Activated T-helper 1 cell treated with anti-CD3 and anti-CD28 coated beads, Interleukin-12 subunit alpha, Interleukin-12 subunit beta, Interleukin-2, Interleukin-4 antibody, amounts not matched to agents 30 ng/mL and 10 ng/mL and 1 ng/mL, durations not matched to agents 14 hours and 24 hours and 36 hours (primary cell): ENCODE data around the gene DSCAML1. TPM values are rescaled to one million over a fixed set of nuclear protein-coding genes. Genes with fewer than 3 reads are reported as not detected.

Experiments
- DNase-seq: peaks from one replicate; pipeline ENCODE4 v3.0.0; 2021; ENCODE audit warnings: low spot score
- H3K27ac Mint-ChIP-seq: one replicate; pipeline ENCODE4 v1.8.0; 2021; ENCODE audit warnings: mild to moderate bottlenecking, mixed read lengths
- H3K27me3 Mint-ChIP-seq: one replicate; pipeline ENCODE4 v1.8.0; 2022; ENCODE audit warnings: mild to moderate bottlenecking, moderate library complexity, mixed read lengths; ENCODE audit not compliant: insufficient read depth
- H3K36me3 Mint-ChIP-seq: one replicate; pipeline ENCODE4 v1.8.0; 2021; ENCODE audit warnings: low read depth, mixed read lengths
- H3K4me1 Mint-ChIP-seq: one replicate; pipeline ENCODE4 v1.8.0; 2021; ENCODE audit warnings: low read depth, mixed read lengths
- H3K4me3 Mint-ChIP-seq: one replicate; pipeline ENCODE4 v1.8.0; 2021; ENCODE audit warnings: mild to moderate bottlenecking, moderate library complexity, mixed read lengths
- H3K9me3 Mint-ChIP-seq: one replicate; pipeline ENCODE4 v1.8.0; 2021; ENCODE audit warnings: mixed read lengths
- intact Hi-C: fragments of 100-400 bp; cut with micrococcal nuclease; formaldehyde crosslinking; loops from one replicate; pipeline ENCODE4 v1.15.1; 2024
- total RNA-seq: library from RNA; stranded (reverse); gene quantifications from 2 replicates; pipeline ENCODE4 v1.2.3, GENCODE V29; 2022

DSCAML1 gene
- total RNA-seq, 1 donor from 2014 or later: not detected

GRCh38 chr11:117792241-117792640 lies 4.8 kb downstream of the DSCAML1 start:
- Mint-ChIP-seq H3K27ac (no peak overlapping the region), H3K36me3 (no peaks in the 10 kb centered on the region), H3K27me3 (peaks cover 35% of the 10 kb centered on the region), H3K9me3 (no peaks in the 10 kb centered on the region), H3K4me1 (no peaks in the 10 kb centered on the region), H3K4me3 (no peak overlapping the region)
- DNase-seq: no peak
- intact Hi-C loops: no loop called here

- Mint-ChIP-seq H3K4me1 (no peaks in the 10 kb centered on the region), H3K27ac (no peak overlapping the region), H3K36me3 (no peaks in the 10 kb centered on the region), H3K4me3 (no peak overlapping the region), H3K9me3 (no peaks in the 10 kb centered on the region), H3K27me3 (peaks cover 32% of the 10 kb centered on the region)
- intact Hi-C loops: no loop called here
- no peak for DNase-seq
Observed at GRCh38 chr11:117790279-117790678, 6.7 kb downstream of the DSCAML1 start.

GRCh38 chr11:117789241-117789640 lies 7.8 kb downstream of the DSCAML1 start:
- intact Hi-C loops: no loop called here
- peaks cover 22% of the 10 kb centered on the region for H3K27me3 Mint-ChIP-seq
- H3K36me3 Mint-ChIP-seq: no peaks in the 10 kb centered on the region
- no peak for DNase-seq
- no peak overlapping the region for H3K27ac Mint-ChIP-seq
- H3K4me3 Mint-ChIP-seq: no peak overlapping the region
- H3K9me3 Mint-ChIP-seq: no peaks in the 10 kb centered on the region
- H3K4me1 Mint-ChIP-seq: no peaks in the 10 kb centered on the region

GRCh38 chr11:117786135-117786870 lies 10.7 kb downstream of the DSCAML1 start:
- H3K4me3 Mint-ChIP-seq: no peak overlapping the region
- peaks cover 5% of the 10 kb centered on the region for H3K27me3 Mint-ChIP-seq
- no peaks in the 10 kb centered on the region for H3K36me3 Mint-ChIP-seq
- no peaks in the 10 kb centered on the region for H3K9me3 Mint-ChIP-seq
- no peak for DNase-seq
- intact Hi-C loops: no loop called here
- H3K4me1 Mint-ChIP-seq: no peaks in the 10 kb centered on the region
- no peak overlapping the region for H3K27ac Mint-ChIP-seq

GRCh38 chr11:117782101-117782500 lies 14.9 kb downstream of the DSCAML1 start:
- H3K27ac Mint-ChIP-seq: no peak overlapping the region
- DNase-seq: no peak
- no peaks in the 10 kb centered on the region for H3K4me1 Mint-ChIP-seq
- no peaks in the 10 kb centered on the region for H3K36me3 Mint-ChIP-seq
- H3K4me3 Mint-ChIP-seq: no peak overlapping the region
- intact Hi-C loops: no loop called here
- peaks cover 12% of the 10 kb centered on the region for H3K27me3 Mint-ChIP-seq
- H3K9me3 Mint-ChIP-seq: no peaks in the 10 kb centered on the region

GRCh38 chr11:117781627-117782026 lies 15.4 kb downstream of the DSCAML1 start:
- H3K9me3 Mint-ChIP-seq: no peaks in the 10 kb centered on the region
- H3K36me3 Mint-ChIP-seq: no peaks in the 10 kb centered on the region
- no peaks in the 10 kb centered on the region for H3K4me1 Mint-ChIP-seq
- intact Hi-C loops: no loop called here
- no peak overlapping the region for H3K27ac Mint-ChIP-seq
- H3K4me3 Mint-ChIP-seq: no peak overlapping the region
- DNase-seq: no peak
- H3K27me3 Mint-ChIP-seq: peaks cover 12% of the 10 kb centered on the region

- H3K36me3 Mint-ChIP-seq: no peaks in the 10 kb centered on the region
- no peak overlapping the region for H3K27ac Mint-ChIP-seq
- peaks cover 12% of the 10 kb centered on the region for H3K27me3 Mint-ChIP-seq
- intact Hi-C loops: no loop called here
- no peaks in the 10 kb centered on the region for H3K9me3 Mint-ChIP-seq
- no peaks in the 10 kb centered on the region for H3K4me1 Mint-ChIP-seq
- no peak overlapping the region for H3K4me3 Mint-ChIP-seq
- DNase-seq: no peak
Observed at GRCh38 chr11:117780456-117780855, 16.6 kb downstream of the DSCAML1 start.

GRCh38 chr11:117774553-117774952 lies 22.5 kb downstream of the DSCAML1 start:
- no peak overlapping the region for H3K4me3 Mint-ChIP-seq
- H3K36me3 Mint-ChIP-seq: no peaks in the 10 kb centered on the region
- no peaks in the 10 kb centered on the region for H3K9me3 Mint-ChIP-seq

GRCh38 chr11:117772360-117772759 lies 24.7 kb downstream of the DSCAML1 start:
- intact Hi-C loops: no loop called here
- Mint-ChIP-seq H3K9me3 (no peaks in the 10 kb centered on the region), H3K36me3 (no peaks in the 10 kb centered on the region), H3K4me3 (no peak overlapping the region), H3K27ac (no peak overlapping the region), H3K4me1 (no peaks in the 10 kb centered on the region), H3K27me3 (peaks cover 6% of the 10 kb centered on the region)
- no peak for DNase-seq

More at GRCh38 chr11:117774553-117774952, 22.5 kb downstream of the DSCAML1 start:
- intact Hi-C loops: no loop called here
- DNase-seq: no peak
- no peaks in the 10 kb centered on the region for H3K4me1 Mint-ChIP-seq
- peaks cover 12% of the 10 kb centered on the region for H3K27me3 Mint-ChIP-seq
- H3K27ac Mint-ChIP-seq: no peak overlapping the region

GRCh38 chr11:117771841-117772240 lies 25.2 kb downstream of the DSCAML1 start:
- no peaks in the 10 kb centered on the region for H3K9me3 Mint-ChIP-seq
- intact Hi-C loops: no loop called here
- H3K27me3 Mint-ChIP-seq: peaks cover 6% of the 10 kb centered on the region
- DNase-seq: no peak
- H3K4me3 Mint-ChIP-seq: no peak overlapping the region
- no peaks in the 10 kb centered on the region for H3K36me3 Mint-ChIP-seq
- H3K27ac Mint-ChIP-seq: no peak overlapping the region
- no peaks in the 10 kb centered on the region for H3K4me1 Mint-ChIP-seq

- no peaks in the 10 kb centered on the region for H3K36me3 Mint-ChIP-seq
- peaks cover 6% of the 10 kb centered on the region for H3K27me3 Mint-ChIP-seq
- H3K4me3 Mint-ChIP-seq: no peak overlapping the region
- H3K9me3 Mint-ChIP-seq: no peaks in the 10 kb centered on the region
- intact Hi-C loops: no loop called here
- no peaks in the 10 kb centered on the region for H3K4me1 Mint-ChIP-seq
- DNase-seq: no peak
- H3K27ac Mint-ChIP-seq: no peak overlapping the region
Observed at GRCh38 chr11:117771197-117771596, 25.8 kb downstream of the DSCAML1 start.

- Mint-ChIP-seq H3K36me3 (no peaks in the 10 kb centered on the region), H3K4me1 (no peaks in the 10 kb centered on the region), H3K4me3 (no peak overlapping the region), H3K27me3 (peaks cover 6% of the 10 kb centered on the region), H3K9me3 (no peaks in the 10 kb centered on the region), H3K27ac (no peak overlapping the region)
- intact Hi-C loops: no loop called here
- DNase-seq: no peak
Observed at GRCh38 chr11:117770061-117770460, 27.0 kb downstream of the DSCAML1 start.

- H3K4me1 Mint-ChIP-seq: no peaks in the 10 kb centered on the region
- no peak overlapping the region for H3K4me3 Mint-ChIP-seq
- peaks cover 6% of the 10 kb centered on the region for H3K27me3 Mint-ChIP-seq
- intact Hi-C loops: no loop called here
- DNase-seq: no peak
- H3K36me3 Mint-ChIP-seq: no peaks in the 10 kb centered on the region
- H3K9me3 Mint-ChIP-seq: no peaks in the 10 kb centered on the region
- no peak overlapping the region for H3K27ac Mint-ChIP-seq
Observed at GRCh38 chr11:117769533-117769932, 27.5 kb downstream of the DSCAML1 start.

- no peak overlapping the region for H3K4me3 Mint-ChIP-seq
- H3K27me3 Mint-ChIP-seq: peaks cover 3% of the 10 kb centered on the region
- intact Hi-C loops: no loop called here
- H3K4me1 Mint-ChIP-seq: no peaks in the 10 kb centered on the region
- no peaks in the 10 kb centered on the region for H3K36me3 Mint-ChIP-seq
- no peaks in the 10 kb centered on the region for H3K9me3 Mint-ChIP-seq
- no peak for DNase-seq
- no peak overlapping the region for H3K27ac Mint-ChIP-seq
Observed at GRCh38 chr11:117768506-117768905, 28.5 kb downstream of the DSCAML1 start.
